Stomach (tissue), 9 donors: Measurements from ENCODE around the gene TBC1D5. TPM values are rescaled to one million over a fixed set of nuclear protein-coding genes. Genes with fewer than 3 reads are reported as not detected.

Source experiments
- DNase-seq, 2 donors: peaks; one replicate each; pipeline versions ENCODE4 v3.0.0 to v3.0.0-alpha.2; 2013 to 2019
- H3K27ac ChIP-seq, 5 donors: fragments of 200-600 bp in 4 of 5; sonication (generic) in 4 of 5; one replicate each; pipeline ENCODE4 v1.5.1; 2013 to 2019; ENCODE audit warnings: mild to moderate bottlenecking in 1 of 5, moderate library complexity in 1 of 5
- H3K27me3 ChIP-seq, 3 donors: fragments of 200-600 bp; sonication (generic); one replicate each; pipeline ENCODE4 v1.5.1; 2017 to 2019; ENCODE audit warnings: mixed run types in 1 of 3
- H3K36me3 ChIP-seq, 4 donors: fragments of 200-600 bp; sonication (generic); 1 replicate in 3 of 4; 2 replicates in 1 of 4; pipeline ENCODE4 v1.5.1; 2016 to 2019
- H3K4me1 ChIP-seq, 4 donors: fragments of 200-600 bp; sonication (generic); one replicate each; pipeline ENCODE4 v1.5.1; 2016 to 2019
- H3K4me3 ChIP-seq, 4 donors: fragments of 200-600 bp; sonication (generic) in 3 of 4; one replicate each; pipeline ENCODE4 v1.5.1; 2016 to 2019; ENCODE audit warnings: mild to moderate bottlenecking in 1 of 4
- H3K9me3 ChIP-seq, 4 donors: fragments of 200-600 bp; sonication (generic); one replicate each; pipeline ENCODE4 v1.5.1; 2016 to 2019
- CTCF ChIP-seq, 7 experiments: fragments of 450-650 bp in 4 of 7; fragments of 200-600 bp in 3 of 7; sonication (generic) in 3 of 7; IDR thresholded peaks; one replicate each; pipeline ENCODE4 v1.5.1; 2016 to 2019; ENCODE audit warnings: antibody characterized with exemption in 7 of 7, control low read depth in 2 of 7, mild to moderate bottlenecking in 1 of 7
- EP300 ChIP-seq: sonication (generic); formaldehyde crosslinking; IDR thresholded peaks from one replicate; pipeline ENCODE4 v1.6.1; 2017; ENCODE audit warnings: antibody characterized with exemption
- POLR2A ChIP-seq, 4 donors: fragments of 450-650 bp; IDR thresholded peaks; one replicate each; pipeline ENCODE4 v1.6.1; 2016; ENCODE audit warnings: antibody characterized with exemption in 4 of 4, control low read depth in 2 of 4, mild to moderate bottlenecking in 1 of 4, moderate library complexity in 1 of 4
- POLR2AphosphoS5 ChIP-seq, 3 donors: sonication (generic); formaldehyde crosslinking; IDR thresholded peaks; one replicate each; pipeline ENCODE4 v1.6.1; 2016; ENCODE audit warnings: antibody characterized with exemption in 3 of 3
- WGBS, 5 donors: extraction: QIAGEN DNeasy Blood & Tissue Kit in 3 of 5; methylation state at CpG; one replicate each; pipeline versions ENCODE4 v1.1.5 to v1.1.7; 2013 to 2018; 5-methylcytosine and 5-hydroxymethylcytosine counted together
- intact Hi-C: fragments of 100-400 bp; cut with DNase I; formaldehyde crosslinking; loops from one replicate; pipeline ENCODE4 v1.15.1; 2023; ENCODE audit warnings: low total_unique reads
- polyA plus RNA-seq, 3 donors: library from polyadenylated mRNA; stranded (reverse); fragments of 200-250 nt; gene quantifications; one replicate each; pipeline ENCODE4 v1.2.3, GENCODE V29; 2013
- total RNA-seq, 5 donors: library from RNA; depleted of rRNA; stranded (reverse); fragments of >200 nt; gene quantifications; one replicate each; pipeline versions ENCODE4 v1.1.0 to v1.2.3, GENCODE V29; 2014 to 2016
- donor health status: healthy with polysubstance abuse.
- donor health status: Bipolar disorder and iron deficiency.
- donor health status: healthy.

The TBC1D5 gene
- total and polyA plus RNA-seq, 8 donors: 4.7 to 75.1 (median 32.0) TPM

GRCh38 chr3:17443142-17443541 lies 299.3 kb downstream of the TBC1D5 start:
- no peak for DNase-seq
- TF ChIP-seq EP300 (no peak), CTCF (IDR thresholded peaks at IDR 0.05) (no peak), POLR2A (IDR thresholded peaks at IDR 0.05) (no peak), POLR2AphosphoS5 (IDR thresholded peaks at IDR 0.05) (no peak)
- Histone ChIP-seq H3K27ac (no peak overlapping the region), H3K4me1 (no peaks in the 10 kb centered on the region), H3K27me3 (no peaks in the 10 kb centered on the region), H3K4me3 (no peak overlapping the region), H3K9me3 (no peaks in the 10 kb centered on the region), H3K36me3 (no peaks in the 10 kb centered on the region)
- intact Hi-C loops: no loop called here
- 93 to 97% (median 95%) methylated on average over 4 of the region's 4 CpGs for WGBS, 5 donors

- Histone ChIP-seq H3K4me3 (no peak overlapping the region), H3K4me1 (no peaks in the 10 kb centered on the region), H3K27ac (no peak overlapping the region), H3K36me3 (no peaks in the 10 kb centered on the region), H3K27me3 (no peaks in the 10 kb centered on the region), H3K9me3 (no peaks in the 10 kb centered on the region)
- TF ChIP-seq POLR2A (IDR thresholded peaks at IDR 0.05): no peak
- TF ChIP-seq CTCF (IDR thresholded peaks at IDR 0.05): no peak
- intact Hi-C loops: no loop called here
- DNase-seq: no peak
- 81 to 92% (median 88%) methylated on average over 3 of the region's 3 CpGs for WGBS, 5 donors
These were observed 299.9 kb downstream of the TBC1D5 start for GRCh38 chr3:17442332-17443049.

- TF ChIP-seq EP300 (no peak), POLR2AphosphoS5 (IDR thresholded peaks at IDR 0.05) (no peak), POLR2A (IDR thresholded peaks at IDR 0.05) (no peak), CTCF (IDR thresholded peaks at IDR 0.05) (no peak)
These were observed 308.6 kb downstream of the TBC1D5 start for GRCh38 chr3:17433876-17434275.

GRCh38 chr3:17432236-17432635 lies 310.2 kb downstream of the TBC1D5 start:
- Histone ChIP-seq H3K4me3 (no peak overlapping the region), H3K4me1 (peaks cover 0 to 9% (median 0%) of the 10 kb centered on the region in 4 donors), H3K27me3 (no peaks in the 10 kb centered on the region), H3K27ac (no peak overlapping the region), H3K9me3 (no peaks in the 10 kb centered on the region), H3K36me3 (no peaks in the 10 kb centered on the region)
- intact Hi-C loops: loop anchor here (5.0 kb wide), 1 partner anchor 410 kb away; no protein-coding TSS in a partner anchor
- no peak for TF ChIP-seq POLR2A (IDR thresholded peaks at IDR 0.05)
- no peak for TF ChIP-seq EP300
- TF ChIP-seq CTCF (IDR thresholded peaks at IDR 0.05): no peak
- TF ChIP-seq POLR2AphosphoS5 (IDR thresholded peaks at IDR 0.05): no peak
- no peak for DNase-seq

More at GRCh38 chr3:17433876-17434275, 308.6 kb downstream of the TBC1D5 start:
- Histone ChIP-seq H3K27ac (no peak overlapping the region), H3K36me3 (no peaks in the 10 kb centered on the region), H3K4me3 (no peak overlapping the region), H3K9me3 (no peaks in the 10 kb centered on the region), H3K4me1 (peaks cover 0 to 9% (median 0%) of the 10 kb centered on the region in 4 donors), H3K27me3 (no peaks in the 10 kb centered on the region)
- intact Hi-C loops: loop anchor here (5.0 kb wide), 1 partner anchor 408 kb away; no protein-coding TSS in a partner anchor
- WGBS, 5 donors: 94 to 99% (median 96%) methylated on average over 4 of the region's 4 CpGs
- DNase-seq: no peak
